C4-2B (cell line): ENCODE measurements around the gene KAZN.

Experiments used
- H3K27ac ChIP-seq: fragments of 450-650 bp; 2 replicates; pipeline ENCODE4 v1.5.1; 2017
- ZFX ChIP-seq: fragments of 450-650 bp; IDR thresholded peaks from 2 replicates; pipeline ENCODE4 v1.6.1; 2017
- TF ChIP-seq, protein P1 (sequence below): fragments of 450-650 bp; conservative IDR thresholded peaks from 2 replicates; pipeline ENCODE4 v1.5.1; 2017; ENCODE audit warnings: mild to moderate bottlenecking

The KAZN gene

DNA sequence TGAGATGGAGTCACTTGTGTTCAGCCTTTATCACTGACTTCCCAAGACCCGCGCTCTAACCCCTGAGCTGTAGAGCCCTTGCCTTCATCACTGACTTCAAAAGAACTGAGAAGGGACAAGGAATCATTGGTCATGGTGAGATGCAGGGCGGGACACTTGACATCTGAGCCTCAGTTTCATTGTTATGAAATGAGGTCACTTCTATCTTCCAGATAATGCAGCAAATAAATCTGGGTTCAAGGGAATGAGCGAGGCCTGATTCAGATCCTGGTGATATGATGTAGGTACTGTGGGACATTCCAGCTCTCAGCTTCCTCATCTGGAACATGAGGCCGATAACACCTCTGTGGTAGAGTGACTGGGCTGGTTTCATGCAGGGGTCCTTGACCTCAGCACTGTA lies 13.8 kb downstream of the KAZN start:
- H3K27ac ChIP-seq = no peak overlapping the region
- TF ChIP-seq ZFX = no peak
- TF ChIP-seq, protein P1, sequence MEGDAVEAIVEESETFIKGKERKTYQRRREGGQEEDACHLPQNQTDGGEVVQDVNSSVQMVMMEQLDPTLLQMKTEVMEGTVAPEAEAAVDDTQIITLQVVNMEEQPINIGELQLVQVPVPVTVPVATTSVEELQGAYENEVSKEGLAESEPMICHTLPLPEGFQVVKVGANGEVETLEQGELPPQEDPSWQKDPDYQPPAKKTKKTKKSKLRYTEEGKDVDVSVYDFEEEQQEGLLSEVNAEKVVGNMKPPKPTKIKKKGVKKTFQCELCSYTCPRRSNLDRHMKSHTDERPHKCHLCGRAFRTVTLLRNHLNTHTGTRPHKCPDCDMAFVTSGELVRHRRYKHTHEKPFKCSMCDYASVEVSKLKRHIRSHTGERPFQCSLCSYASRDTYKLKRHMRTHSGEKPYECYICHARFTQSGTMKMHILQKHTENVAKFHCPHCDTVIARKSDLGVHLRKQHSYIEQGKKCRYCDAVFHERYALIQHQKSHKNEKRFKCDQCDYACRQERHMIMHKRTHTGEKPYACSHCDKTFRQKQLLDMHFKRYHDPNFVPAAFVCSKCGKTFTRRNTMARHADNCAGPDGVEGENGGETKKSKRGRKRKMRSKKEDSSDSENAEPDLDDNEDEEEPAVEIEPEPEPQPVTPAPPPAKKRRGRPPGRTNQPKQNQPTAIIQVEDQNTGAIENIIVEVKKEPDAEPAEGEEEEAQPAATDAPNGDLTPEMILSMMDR = no peak

DNA sequence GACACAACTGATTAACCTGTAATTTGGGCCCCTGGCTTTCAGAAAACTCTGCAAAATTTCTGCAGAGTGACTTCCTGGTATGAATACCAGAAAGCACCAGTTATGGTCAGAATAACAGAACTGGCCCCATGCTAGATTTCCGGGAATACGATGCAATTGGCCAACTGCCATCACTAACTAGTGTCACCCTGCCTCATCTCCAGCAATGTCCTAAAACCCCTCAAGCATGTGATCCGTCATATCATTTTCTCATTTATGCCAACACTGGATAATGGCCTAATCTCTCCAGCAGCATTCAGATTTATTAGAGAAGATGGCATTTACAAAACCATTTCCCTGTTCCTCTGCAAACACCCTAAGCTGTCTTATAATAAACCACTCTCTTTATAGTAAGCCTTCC lies 15.4 kb downstream of the KAZN start:
- H3K27ac ChIP-seq = no peak overlapping the region
- TF ChIP-seq, protein P1 = no peak
- no peak for TF ChIP-seq ZFX

DNA sequence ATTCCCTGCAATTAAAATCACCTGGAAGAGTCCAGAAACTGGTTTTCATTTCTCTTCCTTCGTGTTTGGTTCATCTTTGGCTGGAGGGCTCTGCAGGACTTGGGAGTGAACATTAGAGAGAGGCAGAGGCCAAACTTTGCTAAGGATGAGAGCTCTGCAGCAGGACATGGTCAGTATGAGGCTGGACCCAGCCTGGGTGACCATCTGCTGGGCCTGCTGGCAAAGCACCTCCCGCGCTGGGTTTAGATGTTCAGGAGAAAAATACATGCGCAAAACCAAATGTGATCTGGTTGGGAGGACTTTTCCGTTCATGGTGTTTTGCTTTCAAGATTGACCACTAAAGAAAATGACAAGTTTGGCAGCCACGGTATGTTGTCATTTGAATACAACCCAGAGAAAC lies 15.9 kb downstream of the KAZN start:
- no peak overlapping the region for H3K27ac ChIP-seq

DNA sequence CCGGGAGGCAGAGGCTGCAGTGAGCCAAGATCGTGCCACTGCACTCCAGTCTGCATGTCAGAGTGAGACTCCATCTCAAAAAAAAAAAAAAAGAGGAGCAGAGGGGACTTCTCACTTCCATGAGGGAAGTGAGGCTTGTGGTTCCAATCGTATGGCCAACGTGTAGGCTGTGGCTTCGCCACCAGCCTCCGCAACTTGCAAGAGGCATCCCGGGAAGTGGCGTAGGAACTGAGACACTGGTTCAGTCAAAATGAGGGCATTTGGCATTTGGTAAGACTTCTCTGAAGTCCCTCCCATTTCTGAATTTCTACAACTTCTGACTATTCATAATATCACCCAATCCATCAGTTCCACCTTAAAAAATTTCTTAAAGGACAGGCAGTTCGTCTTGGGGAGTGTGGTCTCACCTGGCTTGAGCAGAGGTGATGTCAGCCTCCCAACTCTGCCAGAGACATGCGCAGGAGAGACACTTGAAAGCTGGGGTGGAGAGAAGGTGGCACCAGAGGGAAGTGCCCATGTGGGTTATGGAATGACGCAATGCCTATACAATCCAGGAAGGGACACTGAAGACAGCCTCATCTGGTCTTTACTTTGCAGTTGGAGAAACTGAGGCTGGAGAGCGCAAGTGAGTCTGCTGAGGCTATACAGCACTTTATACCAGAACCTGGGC lies 17.2 kb downstream of the KAZN start:
- H3K27ac ChIP-seq = no peak overlapping the region
- TF ChIP-seq ZFX = no peak
- TF ChIP-seq, protein P1 = no peak

More for the DNA sequence above, 15.9 kb downstream of the KAZN start:
- TF ChIP-seq ZFX = no peak
- TF ChIP-seq, protein P1 = no peak

DNA sequence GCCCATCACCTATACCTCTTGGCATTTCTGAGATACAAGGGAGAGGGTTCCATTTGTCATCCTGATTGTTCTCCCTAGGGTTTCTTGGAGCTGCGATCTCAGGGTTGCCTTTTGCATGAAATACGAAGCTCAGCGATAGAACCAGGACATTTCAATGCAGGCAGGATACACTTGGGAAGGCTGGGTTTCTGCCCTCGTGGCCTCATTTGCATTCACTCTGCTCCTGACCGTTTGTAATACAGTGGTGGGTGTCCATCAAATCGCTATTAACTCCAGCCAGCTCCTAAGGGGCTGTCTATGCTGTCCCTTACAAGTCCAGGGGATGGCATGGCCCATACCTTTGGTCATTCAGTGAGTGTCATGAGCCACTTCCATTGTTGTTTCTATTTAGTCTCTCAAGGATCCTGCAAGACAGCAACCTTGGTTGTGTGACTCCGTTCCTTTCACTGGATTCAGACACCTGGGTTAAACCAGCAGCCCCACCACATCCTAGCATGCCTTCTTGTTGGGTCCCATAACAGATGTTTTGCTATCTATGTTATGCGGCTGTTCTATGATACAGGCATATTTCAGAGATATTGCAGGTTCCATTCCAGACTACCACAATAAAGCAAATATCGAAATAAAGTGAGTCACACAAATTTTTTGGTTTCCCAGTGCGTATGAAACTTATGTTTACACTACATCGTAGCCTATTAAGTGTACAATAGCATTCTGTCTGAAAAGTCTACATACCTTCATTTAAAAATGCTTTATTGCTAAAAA lies 18.3 kb downstream of the KAZN start:
- H3K27ac ChIP-seq = no peak overlapping the region
- no peak for TF ChIP-seq ZFX
- TF ChIP-seq, protein P1 = no peak

DNA sequence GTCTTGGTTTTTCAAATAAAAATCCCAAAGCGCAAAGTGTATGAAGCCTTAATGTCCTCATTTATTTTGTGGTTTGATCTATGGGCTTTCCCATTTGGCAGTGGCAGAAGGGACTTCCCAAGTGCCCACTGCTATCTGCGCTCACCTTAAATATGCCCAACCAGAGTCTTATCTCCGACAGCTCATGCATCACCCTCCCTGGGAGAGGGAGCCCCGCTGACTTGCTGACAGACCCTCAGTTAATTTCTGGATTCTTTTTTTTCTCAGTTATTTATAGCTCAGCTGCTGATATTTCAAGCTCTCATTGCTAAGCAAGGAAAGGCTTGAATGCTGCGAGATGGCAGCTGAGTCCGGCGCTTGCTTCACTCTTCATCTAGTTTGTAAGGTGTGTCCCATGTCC lies 19.3 kb downstream of the KAZN start:
- no peak overlapping the region for H3K27ac ChIP-seq
- TF ChIP-seq, protein P1 = no peak
- TF ChIP-seq ZFX = no peak

DNA sequence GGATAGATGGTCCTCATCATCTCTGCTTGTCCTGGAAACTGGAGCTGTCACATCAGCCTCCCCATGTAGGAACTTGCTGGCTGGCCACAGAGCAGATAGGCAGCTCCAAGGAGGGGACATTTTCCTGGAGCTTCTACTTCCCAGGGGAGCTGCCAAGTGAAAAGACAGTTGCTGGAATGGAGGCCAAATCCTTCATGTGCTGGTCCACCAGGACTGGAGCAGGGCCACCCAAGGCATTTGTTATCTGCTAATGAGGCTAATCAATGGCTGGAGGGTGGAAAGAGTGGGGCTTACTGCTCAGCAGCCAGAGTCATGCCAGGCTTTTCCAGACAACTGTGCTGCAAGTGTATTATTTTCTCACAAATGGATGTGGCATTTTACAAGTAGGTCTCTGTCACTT lies 22.5 kb downstream of the KAZN start:
- no peak for TF ChIP-seq ZFX
- TF ChIP-seq, protein P1 = no peak
- no peak overlapping the region for H3K27ac ChIP-seq
